Right kidney (tissue), 1 donor: Measurements from ENCODE around the gene PROM2.

Source experiments
- DNase-seq: peaks from one replicate; pipeline ENCODE4 v3.0.0-alpha.2; 2016

PROM2 gene

DNA sequence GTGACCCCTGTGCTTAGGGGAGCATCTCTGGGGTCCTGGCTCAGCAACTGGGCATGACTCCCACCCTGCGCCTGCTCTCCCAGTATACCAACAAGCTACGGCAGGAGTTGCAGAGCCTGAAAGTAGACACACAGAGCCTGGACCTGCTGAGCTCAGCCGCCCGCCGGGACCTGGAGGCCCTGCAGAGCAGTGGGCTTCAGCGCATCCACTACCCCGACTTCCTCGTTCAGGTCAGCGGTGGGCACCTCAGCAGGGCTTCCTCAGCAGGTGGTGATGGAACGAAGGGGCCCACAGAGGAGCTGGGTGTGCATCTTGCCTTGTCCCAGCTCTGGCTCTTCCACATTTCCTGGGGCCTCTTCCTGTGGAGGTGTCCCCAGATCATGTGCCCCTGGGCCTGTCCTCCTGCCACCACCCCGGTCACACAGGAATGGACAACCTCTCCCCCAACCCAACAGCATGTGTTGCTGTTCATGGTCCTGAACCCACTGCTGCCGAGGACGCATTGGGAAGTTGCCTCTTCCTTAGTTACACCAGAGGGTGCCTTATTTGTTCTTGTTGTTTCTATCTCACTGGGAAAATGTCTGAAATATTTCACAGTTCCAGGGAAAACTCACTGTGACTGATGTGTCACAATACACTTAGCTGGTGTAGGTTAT, 10.8 kb downstream of the PROM2 start:
- DNase-seq, result no peak

DNA sequence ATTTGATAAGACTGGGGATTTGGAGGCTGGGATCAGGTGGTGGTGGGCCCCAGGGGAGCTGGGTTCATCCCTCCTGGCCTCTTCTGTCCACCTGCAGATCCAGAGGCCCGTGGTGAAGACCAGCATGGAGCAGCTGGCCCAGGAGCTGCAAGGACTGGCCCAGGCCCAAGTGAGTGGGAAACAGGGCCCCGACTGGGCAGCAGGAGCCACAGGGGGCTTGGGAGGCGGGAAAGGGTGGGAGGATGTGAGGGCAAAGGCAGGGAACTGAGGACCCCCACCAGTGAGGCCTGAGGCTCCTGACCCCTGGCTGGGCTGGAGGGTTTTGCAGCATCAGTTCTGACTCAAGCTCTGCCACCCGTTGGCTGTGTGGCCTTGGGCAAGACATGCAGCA, 11.3 kb downstream of the PROM2 start:
- DNase-seq, result no peak

DNA sequence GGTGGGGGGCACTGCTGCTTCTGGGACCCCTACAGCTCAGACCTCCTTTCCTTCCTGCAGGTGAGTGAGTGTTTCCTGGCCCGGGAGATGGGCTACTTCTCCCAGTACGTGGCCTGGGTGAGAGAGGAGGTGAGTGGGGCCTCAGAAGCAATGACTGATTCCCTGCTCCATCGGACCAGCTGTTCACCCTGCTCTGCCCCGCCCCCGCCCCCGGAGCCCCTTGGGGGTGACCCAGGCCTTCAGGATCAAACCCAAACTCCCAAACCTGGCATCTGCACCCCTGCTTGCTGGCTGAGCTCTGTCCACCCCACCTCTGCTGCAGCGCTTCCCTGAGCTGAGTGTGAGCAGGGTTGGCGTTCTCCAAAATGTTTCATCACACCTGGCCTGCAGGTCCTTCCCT, 13.1 kb downstream of the PROM2 start:
- no peak for DNase-seq

DNA sequence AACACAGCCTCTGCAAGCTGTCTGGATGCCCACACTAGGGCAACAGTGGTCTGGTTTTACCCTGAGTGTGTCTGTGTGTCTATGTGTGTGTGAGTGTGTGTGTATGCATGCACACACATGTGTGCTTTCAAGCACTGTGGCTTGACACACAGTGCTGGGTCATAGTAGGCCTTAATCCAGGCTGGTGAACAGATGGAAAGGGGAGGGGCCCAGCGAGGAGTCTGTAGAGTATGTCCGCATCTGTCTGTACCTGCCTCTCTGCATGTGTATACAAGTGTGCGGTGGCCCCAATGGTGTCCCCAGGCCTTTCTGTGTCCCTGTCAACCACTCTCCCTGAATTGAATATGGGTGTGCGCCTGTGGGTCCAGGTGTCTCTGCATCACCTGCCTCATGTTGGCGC, 13.6 kb downstream of the PROM2 start:
- DNase-seq, result no peak

DNA sequence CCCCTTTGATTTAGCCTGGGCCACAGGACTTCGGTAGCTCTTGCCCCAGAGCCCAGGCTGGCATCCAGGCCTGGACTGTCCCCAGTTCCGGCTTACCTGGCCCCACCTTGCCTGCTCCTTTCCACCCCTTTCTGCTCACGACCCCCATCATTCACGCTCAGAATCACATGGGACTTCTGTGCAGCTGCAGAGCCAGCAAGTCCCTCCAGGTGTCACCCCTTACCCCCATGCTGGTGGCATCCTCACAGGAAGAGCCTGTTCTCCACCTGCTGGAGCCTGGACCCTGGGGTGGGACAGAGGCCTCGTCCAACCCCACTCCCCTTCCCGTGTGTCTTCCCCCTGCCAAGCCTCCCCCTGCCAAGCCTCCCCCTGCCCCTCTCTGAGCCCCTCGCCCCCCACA, 15.0 kb downstream of the PROM2 start:
- DNase-seq, result no peak

DNA sequence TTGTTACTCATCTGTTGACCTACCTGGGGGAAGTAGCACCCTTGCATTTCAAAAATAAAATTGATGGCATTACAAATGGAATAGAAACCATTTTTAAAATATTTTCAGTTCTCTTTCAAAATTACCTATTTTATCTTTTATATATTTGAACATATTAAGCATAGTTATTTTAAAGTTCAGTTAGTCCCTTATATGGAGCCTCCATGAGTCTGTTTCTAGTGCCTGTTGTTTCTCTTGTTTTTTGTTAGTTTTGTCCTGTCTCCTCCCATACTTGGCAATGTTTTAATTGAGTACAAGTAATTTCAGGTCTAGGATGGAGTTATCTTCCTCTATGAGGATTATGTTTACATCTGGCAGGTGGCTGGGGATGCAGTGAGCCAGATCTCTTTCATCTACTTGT, 17.0 kb downstream of the PROM2 start:
- DNase-seq, result no peak

DNA sequence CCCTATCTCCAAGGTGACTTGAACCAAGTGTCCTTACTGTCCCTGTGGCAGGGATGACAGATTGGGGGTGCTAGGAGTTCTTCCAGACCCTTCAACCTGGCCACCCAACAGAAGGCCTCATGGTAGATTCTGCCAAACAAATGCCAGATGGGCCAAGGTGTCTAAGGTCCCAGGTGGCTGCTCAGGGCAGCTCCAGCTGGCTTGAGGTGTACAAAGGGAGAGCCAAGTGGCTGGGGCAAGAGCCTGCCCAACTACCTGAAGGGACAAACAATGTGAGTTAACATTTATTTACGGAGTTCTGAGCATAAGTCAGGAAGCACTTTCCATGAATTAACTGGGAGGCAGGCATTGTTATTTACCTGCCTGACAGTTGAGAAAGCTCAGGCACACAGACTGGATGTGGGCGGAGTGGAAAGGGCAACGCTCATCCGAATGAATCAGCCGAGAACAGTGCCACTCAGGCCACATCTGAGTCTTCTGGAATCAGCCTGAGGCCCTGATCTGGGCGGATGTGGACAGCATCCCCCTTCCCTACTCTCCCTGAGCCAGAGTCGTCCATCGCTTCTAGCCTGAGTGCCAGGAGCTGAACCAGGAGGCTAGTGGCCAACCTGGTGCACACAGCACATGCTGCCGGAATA, 18.5 kb downstream of the PROM2 start:
- no peak for DNase-seq

DNA sequence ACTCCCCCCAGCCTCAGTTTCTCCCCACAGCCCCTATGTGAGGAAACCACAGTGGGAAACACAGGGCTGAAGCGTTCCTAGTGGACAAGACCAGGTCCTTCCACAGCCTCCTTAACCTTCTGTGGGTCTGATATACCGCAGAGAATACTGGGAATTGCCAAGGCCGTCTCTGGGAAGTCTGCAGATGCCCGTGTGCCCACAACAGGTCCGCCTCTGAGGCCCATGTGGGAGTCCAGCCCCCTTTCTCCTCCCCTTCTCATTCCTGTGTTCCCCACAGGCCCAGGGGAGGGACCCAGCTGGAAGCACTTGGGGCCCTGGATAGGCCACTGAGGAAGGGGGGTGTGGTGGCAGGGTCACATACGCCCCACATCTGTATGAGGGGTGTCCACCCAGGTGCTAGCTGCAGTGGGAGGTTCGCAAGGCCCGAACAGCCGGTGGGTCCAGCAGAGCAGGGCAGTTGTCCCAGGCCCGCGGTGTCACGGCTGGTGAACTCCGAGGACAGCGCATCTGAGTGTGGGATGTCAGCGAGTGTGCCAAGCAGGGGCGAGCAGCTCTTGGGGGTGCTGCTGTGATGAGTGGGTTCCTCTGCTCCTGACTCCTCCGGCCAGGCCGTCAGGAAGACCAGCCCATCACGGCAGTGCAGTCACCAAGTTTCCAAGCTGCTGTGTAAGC, 20.5 kb downstream of the PROM2 start:
- DNase-seq, result no peak

DNA sequence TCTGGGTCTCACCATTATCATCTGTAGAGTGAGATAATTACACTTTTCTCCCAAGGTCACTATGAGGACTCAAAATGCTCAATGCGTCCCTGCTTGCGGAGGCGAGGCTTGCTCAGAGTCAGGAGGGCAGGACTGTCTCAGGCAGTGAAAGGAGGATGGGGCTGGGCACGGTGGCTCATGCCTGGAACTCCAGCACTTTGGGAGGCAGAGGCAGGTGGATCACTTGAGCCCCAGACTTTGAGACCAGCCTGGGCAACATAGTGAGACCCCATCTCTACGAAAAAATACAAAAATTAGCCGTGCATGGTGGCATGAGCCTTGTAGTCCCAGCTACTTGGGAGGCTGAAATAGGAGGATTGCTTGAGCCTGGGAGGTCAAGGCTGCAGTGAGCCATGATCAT, 21.1 kb downstream of the PROM2 start:
- no peak for DNase-seq

DNA sequence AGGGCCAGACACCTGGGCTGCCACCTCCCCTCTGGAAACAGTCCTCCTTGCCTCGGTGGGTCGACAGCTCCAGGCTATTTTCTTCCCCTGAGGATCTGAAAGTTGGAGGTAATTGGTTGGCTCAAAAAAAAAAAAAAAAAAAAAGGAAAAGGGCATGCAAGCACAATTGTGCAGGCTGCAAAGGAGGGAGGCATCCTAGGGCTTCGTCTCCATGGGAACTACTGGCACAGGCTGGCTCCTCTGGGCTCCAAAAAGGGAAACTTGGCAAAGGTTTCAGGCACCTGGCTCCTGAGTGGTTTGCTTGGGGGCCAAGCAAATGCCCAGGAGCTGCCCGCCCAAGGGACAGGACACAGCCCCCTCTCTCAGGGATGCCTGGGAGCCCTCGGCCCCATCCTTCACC, 21.8 kb downstream of the PROM2 start:
- DNase-seq, result no peak

DNA sequence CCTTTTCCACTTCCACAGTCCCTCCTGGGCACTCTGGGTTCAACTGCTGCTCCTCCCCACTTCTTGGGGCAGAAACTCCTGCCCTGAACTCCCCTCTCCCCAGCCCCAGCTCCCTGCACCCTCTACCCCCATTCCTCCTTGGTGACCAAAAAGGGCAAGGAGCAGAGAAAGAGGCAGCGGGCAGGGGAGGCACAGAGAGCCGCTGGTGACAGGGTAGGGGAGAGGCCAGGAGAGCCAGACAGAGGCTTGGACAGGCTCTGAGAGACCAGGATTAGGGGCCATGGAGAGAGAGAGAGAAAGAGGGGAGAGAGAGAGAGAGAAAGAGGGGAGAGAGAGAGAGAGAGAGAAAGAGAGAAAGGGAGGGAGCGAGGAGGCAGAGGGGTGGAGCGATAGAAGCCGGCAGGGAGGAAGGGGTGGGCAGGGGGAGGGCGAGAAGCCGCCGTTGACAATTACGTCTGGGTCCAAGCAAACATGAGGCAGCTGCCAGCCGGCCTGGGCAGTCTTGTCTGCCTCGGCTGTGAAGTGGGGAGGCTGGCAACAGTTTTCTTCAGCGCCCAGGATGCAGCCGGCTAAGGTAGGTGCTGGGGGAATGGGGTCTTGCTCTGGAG, 22.7 kb downstream of the PROM2 start, which contains the start of gene KCNIP3:
KCNIP3 (plus strand) TSS at position 468 of the 608 bp plus-strand sequence; CDS start at position 560, 92 bp downstream.
- DNase-seq, result no peak

DNA sequence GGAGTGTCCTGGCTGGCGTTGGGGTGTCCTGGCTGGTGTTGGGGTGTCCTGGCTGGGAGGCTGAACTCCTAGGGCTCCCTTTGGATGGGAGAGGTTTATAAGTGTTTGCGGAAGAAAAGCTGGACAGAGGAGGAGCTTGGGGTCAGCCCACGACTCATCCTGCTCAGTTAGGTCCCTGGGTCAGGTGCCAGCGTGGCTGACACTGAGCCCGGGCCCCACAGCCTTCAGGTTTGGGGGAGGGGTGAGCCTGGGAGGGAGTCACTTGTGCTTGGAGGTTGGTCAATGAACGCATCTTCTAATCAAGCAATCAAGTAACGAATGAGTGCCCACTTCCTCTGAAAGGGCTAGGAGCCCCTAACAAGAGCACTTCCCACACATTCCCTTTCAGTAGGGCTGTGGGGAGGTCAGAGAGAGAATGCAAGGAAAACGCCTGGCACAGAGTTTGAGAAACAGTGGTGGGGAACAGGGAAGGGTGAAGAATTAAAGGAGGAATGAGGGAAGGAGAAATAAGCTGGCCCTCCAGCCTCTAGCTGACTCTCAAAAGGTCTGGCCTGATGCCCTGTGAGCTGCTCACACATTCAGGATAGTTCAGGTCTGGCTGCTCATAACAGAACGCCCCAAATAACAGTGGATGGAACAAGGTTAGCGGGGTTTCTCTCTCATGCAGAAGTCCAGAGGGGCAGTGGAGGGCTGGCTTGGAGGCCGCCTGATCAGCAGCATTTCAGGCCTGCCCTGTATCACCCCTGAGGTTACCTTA, 23.6 kb downstream of the PROM2 start:
- DNase-seq, result no peak

DNA sequence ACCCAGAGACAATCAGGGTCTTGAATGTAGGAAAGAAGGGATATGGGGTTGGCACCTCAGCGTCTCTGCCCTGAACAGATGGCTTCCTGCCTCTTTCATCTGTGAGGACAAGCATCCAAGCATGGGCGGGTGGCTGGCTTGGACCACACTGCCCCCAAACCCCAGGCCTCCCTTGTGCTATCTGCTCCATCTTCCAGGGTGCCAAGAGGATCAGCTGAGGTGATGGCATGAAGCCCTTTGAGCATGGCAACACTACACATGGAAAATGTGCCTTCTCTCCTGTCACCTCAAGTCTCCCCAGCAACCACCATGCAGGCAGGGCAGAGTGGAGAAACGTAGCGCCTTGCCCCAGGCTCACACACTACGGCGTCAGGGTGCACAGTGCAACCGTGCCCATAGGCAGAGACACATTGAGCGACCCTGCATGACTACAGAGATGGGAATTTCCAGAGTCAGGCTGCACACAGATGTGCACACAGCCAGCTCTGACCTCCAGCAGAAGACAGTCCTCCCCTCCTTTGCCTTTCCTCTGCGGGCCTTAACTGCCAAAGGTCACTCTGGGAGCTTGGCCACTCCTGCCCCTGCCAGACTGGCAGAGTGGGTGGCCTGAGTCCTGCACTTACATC, 24.4 kb downstream of the PROM2 start:
- no peak for DNase-seq

DNA sequence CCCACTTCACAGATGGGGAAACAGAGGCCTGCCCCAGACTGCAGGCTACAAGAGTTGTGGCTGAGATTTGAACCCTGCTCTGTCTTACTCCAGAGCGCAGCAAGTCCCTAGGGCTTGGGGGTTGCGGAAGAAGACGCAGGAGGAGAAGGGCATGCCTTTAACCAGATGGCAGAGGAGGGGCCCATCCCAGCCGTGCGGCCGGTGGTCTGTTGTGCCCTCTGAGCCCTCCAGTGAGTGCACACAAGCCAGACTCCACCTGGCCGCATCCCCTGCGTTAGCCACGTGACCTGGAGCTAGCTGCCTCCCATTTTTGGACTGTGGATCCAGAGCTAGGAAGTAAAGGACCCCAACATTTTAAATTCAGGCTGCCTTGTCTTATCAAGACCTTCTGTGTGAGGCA, 25.7 kb downstream of the PROM2 start:
- DNase-seq, result no peak

DNA sequence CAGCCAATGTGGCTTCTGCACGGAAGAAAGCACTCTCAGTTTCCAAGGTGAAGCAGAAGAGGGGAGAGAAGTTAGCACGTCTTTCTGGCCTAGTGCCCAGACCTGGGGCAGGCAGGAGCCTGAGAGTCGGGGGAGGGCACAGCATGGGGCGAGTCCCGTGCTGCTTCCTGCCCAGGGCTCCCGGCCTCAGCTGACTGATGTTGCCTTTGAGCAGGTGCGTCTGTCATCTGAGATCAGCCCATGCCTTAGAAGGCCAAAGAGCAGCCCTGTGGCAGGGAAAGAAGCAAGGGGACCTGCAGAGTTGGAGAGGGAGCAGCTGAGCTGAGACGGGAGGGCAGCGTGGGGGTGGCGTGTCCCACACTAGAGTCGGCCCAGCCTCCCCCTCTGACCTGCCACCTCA, 26.2 kb downstream of the PROM2 start:
- DNase-seq, result no peak

DNA sequence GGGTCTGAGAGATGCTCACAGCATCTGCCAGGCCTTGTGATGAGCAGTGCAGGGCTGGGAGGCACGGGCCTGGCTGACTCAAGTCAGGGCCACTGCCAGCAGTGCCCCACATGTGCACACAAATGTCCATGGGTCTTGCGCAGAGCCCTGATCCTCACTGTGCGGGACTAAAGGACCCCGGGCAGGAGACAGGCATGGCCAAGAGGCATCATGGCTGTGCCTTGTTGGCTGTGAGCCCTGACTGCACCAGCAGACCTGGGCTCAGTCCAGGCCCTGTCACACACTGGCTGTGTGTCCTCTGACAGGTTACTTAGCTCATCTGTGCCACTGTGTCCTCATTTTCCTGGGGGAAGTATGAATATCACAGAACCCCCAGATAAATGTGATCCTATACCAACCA, 26.9 kb downstream of the PROM2 start:
- DNase-seq, result no peak

DNA sequence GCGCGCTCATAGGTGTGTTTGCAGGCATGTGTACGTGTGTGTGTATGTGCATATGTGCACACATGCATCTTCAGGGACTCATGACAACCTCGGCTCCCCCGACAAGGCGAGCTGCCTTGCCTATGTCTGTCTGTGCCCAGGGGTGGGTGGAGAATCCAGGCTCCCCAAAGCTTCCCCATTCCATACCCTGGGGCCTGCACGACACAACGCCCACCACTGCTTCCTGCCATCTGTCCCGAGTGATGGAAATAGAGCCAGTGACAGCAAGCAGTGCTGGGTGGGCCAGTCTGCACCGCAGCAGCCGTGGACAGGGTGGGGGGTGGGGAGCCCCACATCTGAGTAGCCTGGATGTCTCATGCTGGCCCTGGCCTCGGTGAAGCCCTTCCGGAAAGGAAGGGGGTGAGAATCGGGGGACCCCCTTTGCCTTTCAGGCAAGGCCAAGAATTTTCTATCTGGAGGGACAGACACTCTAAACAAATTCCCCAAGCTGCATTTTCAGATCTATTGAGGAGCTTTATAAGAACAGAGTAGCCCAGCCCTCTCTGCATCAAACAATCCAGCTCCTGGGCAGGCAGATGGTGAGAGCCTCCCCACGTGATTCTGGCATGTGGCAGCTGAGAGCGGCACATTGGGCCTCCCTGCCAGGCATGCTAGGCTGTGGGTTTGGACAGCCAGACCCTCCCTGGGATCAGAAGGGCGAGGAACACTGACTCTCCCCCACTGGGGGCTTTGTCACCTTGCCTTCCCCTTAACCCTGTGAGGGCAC, 27.8 kb downstream of the PROM2 start:
- DNase-seq, result no peak

DNA sequence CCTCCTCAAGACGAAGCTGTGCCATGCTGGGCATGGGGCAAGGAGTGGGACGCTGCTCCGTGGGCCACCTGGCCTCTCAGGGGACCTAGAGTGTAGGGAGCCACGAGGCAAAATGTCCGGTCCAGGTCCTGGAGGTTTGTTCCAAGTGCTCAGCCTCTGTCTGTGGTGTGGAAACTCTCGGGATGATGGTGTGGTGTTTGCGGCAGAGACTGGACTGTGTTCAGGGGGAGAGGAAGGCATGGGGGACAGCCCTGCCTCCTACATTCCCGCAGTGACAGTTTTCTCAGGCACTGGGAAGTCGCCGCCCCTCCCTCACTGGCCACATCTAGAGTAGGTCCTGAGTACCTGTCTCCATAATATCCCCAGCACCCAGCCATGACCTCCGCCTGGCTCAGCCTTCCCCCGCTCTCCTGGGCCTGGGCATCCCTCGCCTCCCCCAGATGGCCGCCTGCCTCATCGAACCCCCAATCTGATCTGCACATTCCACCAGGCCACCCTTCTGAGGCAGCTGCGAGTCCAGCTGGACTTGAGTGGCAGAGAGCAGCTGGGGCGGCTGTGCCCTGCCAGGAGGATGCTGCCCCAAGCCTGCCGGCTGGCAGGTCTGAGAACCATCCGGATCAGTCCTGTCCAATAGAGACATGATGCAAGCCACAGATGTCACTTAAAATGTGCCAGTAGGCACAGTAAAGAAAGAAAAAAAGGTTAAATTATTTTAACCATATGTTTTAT, 29.1 kb downstream of the PROM2 start:
- DNase-seq, result no peak

DNA sequence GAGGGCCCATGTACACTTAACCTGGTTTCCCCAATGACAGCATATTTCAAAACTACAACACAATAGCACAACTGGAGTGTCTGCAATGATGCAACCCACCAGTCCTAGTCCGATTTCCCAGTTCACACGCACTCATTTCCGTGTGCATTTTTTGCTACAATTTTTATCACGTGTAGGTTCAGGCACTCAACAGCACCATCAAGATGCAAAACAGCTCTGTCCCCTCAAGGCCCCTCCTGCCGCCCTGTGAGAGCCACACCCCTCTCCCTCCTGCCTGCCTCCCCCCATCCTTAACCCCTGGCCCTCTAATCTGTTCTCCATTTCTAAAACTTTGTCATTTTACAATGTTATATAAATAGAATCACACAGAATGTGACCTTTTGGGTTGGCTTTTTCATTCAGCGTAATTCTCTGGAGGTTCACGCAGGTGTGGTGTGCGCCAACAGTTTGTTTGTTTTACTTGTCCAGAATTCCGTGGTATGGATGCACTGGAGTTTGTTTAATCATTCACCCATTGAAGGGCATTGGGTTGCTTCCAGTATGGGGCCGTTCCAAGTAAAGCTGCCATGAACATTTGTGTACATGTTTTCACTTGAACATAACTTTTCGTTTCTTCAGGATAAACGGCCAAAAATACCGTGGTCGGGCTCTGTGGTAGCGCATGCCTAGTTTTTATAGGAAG, 31.3 kb downstream of the PROM2 start:
- no peak for DNase-seq

DNA sequence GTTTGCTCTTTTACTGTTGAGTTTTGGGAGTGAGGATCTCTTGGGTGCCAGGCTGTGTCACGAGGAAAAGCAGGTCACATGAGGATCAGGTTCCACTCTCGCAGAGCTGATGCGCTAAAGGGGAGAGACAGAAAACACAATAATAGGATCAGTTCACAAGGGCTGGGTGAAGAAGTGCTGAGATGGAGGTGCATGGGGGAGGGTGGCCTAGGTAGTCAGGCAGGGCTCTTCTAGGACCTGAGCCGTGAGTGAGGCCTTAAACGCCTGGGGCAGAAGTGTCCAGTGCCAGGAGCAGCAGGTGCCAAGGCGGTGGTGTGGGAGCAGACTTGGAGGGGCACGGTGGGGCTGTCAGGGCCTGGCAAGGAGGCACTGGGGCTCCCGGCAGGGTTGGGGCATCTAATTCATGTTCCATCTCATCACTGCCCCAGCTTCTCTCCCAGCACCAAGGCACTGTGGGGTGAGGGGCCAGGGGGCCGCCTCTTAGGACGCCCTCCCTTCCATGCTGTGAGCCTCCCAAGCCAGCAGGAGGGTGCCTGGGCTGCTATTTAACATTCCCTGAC, 32.2 kb downstream of the PROM2 start:
- DNase-seq, result no peak
